Natural killer cell (primary cell): ENCODE data around the gene NCOA3. TPM values are rescaled to one million over a fixed set of nuclear protein-coding genes. Genes with fewer than 3 reads are reported as not detected.
"Not testable (repeated sequence)": the region's sequence is repeated elsewhere in the genome, so short reads cannot be mapped to it uniquely, and the experiment has no call there.

Experiments
- ATAC-seq, 3 donors: fragments of 150-1000 bp in 2 of 3; fragments of 200-7000 bp in 1 of 3; cut with Tn5 transposase; 1 replicate in 1 of 3; 2 replicates in 2 of 3; pipeline ENCODE4 v1.10.0; 2021; ENCODE audit warnings: mild to moderate bottlenecking in 2 of 3, moderate library complexity in 2 of 3
- DNase-seq, 2 donors: peaks; one replicate each; pipeline versions ENCODE4 v3.0.0 to v3.0.0-alpha.2; 2013 to 2021; ENCODE audit warnings: mixed read lengths in 1 of 2
- H3K27ac ChIP-seq: one replicate; pipeline ENCODE4 v1.5.1; 2013; ENCODE audit warnings: mild to moderate bottlenecking, low read length
- H3K27me3 ChIP-seq: one replicate; pipeline ENCODE4 v1.6.1; 2013; ENCODE audit warnings: low read length; ENCODE audit not compliant: control insufficient read depth, insufficient read depth
- H3K36me3 ChIP-seq: one replicate; pipeline ENCODE4 v1.6.1; 2013; ENCODE audit warnings: low read length; ENCODE audit not compliant: control insufficient read depth, insufficient read depth
- H3K4me1 ChIP-seq: one replicate; pipeline ENCODE4 v1.6.1; 2013; ENCODE audit warnings: low read length; ENCODE audit not compliant: control insufficient read depth, insufficient read depth
- H3K4me3 ChIP-seq: one replicate; pipeline ENCODE4 v1.5.1; 2013; ENCODE audit warnings: low read length
- H3K9me3 ChIP-seq: one replicate; pipeline ENCODE4 v1.6.1; 2013; ENCODE audit warnings: low read length; ENCODE audit not compliant: control insufficient read depth, insufficient read depth
- H3K27ac Mint-ChIP-seq, 2 donors: one replicate each; pipeline ENCODE4 v1.8.0; 2022; ENCODE audit warnings: mild to moderate bottlenecking in 2 of 2, mixed read lengths in 2 of 2, moderate library complexity in 1 of 2
- H3K27me3 Mint-ChIP-seq, 2 donors: one replicate each; pipeline ENCODE4 v1.8.0; 2022; ENCODE audit warnings: low read depth in 2 of 2, mixed read lengths in 2 of 2
- H3K36me3 Mint-ChIP-seq: one replicate; pipeline ENCODE4 v1.8.0; 2022; ENCODE audit warnings: mixed read lengths
- H3K4me1 Mint-ChIP-seq, 2 donors: one replicate each; pipeline ENCODE4 v1.8.0; 2022; ENCODE audit warnings: mixed read lengths in 2 of 2
- H3K4me3 Mint-ChIP-seq: one replicate; pipeline ENCODE4 v1.8.0; 2022; ENCODE audit warnings: mild to moderate bottlenecking, moderate library complexity, mixed read lengths
- H3K9me3 Mint-ChIP-seq, 2 donors: one replicate each; pipeline ENCODE4 v1.8.0; 2022; ENCODE audit warnings: mixed read lengths in 2 of 2
- CTCF ChIP-seq: fragments of 200-600 bp; IDR thresholded peaks from one replicate; pipeline ENCODE4 v1.8.0; 2022; ENCODE audit warnings: antibody characterized with exemption
- WGBS: methylation state at CpG from one replicate; pipeline ENCODE4 v1.1.7; 2013; ENCODE audit warnings: missing lambda C conversion rate; ENCODE audit not compliant: insufficient coverage; 5-methylcytosine and 5-hydroxymethylcytosine counted together
- intact Hi-C: fragments of 100-400 bp; cut with micrococcal nuclease; formaldehyde crosslinking; loops from one replicate; pipeline ENCODE4 v1.14.2; 2022
- total RNA-seq, 4 donors: library from RNA; stranded (reverse); fragments of 120-200 nt in 1 of 4; gene quantifications; one replicate each; pipeline versions ENCODE4 v1.2.3 to v1.2.4, GENCODE V29; 2013 to 2022

The NCOA3 gene
- total RNA-seq, 3 donors from 2014 or later (not counting 1 experiment from before 2014, with no cell fraction given): 44.3 to 63.3 (median 57.8) TPM

- ATAC-seq: no peak
- 90% methylated on average over 12 of the region's 13 CpGs for WGBS
- Histone ChIP-seq H3K36me3 (no peaks in the 10 kb centered on the region), H3K27me3 (no peaks in the 10 kb centered on the region), H3K4me3 (no peak overlapping the region), H3K27ac (no peak overlapping the region), H3K4me1 (peaks cover 8% of the 10 kb centered on the region), H3K9me3 (no peaks in the 10 kb centered on the region)
- no peaks in the 10 kb centered on the region for H3K36me3 Mint-ChIP-seq
- H3K27ac Mint-ChIP-seq: no peak overlapping the region
- peaks cover 6 to 11% of the 10 kb centered on the region in 2 donors for H3K4me1 Mint-ChIP-seq
- TF ChIP-seq CTCF: no peak
- no peaks in the 10 kb centered on the region for H3K9me3 Mint-ChIP-seq
- H3K27me3 Mint-ChIP-seq: peaks cover 0 to 2% of the 10 kb centered on the region in 2 donors
- DNase-seq: no peak
- H3K4me3 Mint-ChIP-seq: no peak overlapping the region
- intact Hi-C loops: no loop called here
These were observed 44.5 kb upstream of the NCOA3 start for GRCh38 chr20:47456952-47457724.

GRCh38 chr20:47458280-47459050, 43.2 kb upstream of the NCOA3 start:
- ATAC-seq, H3K36me3 ChIP-seq, H3K27ac ChIP-seq, H3K36me3 Mint-ChIP-seq, H3K4me1 Mint-ChIP-seq, H3K27me3 Mint-ChIP-seq, H3K9me3 ChIP-seq, H3K4me3 ChIP-seq, H3K27ac Mint-ChIP-seq, H3K9me3 Mint-ChIP-seq, intact Hi-C loops, H3K4me3 Mint-ChIP-seq, H3K27me3 ChIP-seq, DNase-seq, H3K4me1 ChIP-seq: not testable (repeated sequence)
- WGBS: 96% methylated on average over 8 of the region's 8 CpGs

- peaks cover 0 to 2% of the 10 kb centered on the region in 2 donors for H3K27me3 Mint-ChIP-seq
- ATAC-seq (no peak), DNase-seq (no peak)
- H3K9me3 Mint-ChIP-seq: no peaks in the 10 kb centered on the region
- H3K4me1 Mint-ChIP-seq: no peaks in the 10 kb centered on the region
- Histone ChIP-seq H3K27me3 (no peaks in the 10 kb centered on the region), H3K36me3 (no peaks in the 10 kb centered on the region), H3K4me3 (no peak overlapping the region), H3K27ac (no peak overlapping the region), H3K4me1 (no peaks in the 10 kb centered on the region), H3K9me3 (no peaks in the 10 kb centered on the region)
- WGBS: 98% methylated on average over 9 of the region's 9 CpGs
- intact Hi-C loops: no loop called here
- H3K27ac Mint-ChIP-seq: no peak overlapping the region
- no peak overlapping the region for H3K4me3 Mint-ChIP-seq
- no peaks in the 10 kb centered on the region for H3K36me3 Mint-ChIP-seq
- TF ChIP-seq CTCF: no peak
These were observed 42.2 kb upstream of the NCOA3 start for GRCh38 chr20:47459344-47460073.

GRCh38 chr20:47460761-47461112, 41.0 kb upstream of the NCOA3 start:
- H3K4me1 Mint-ChIP-seq, H3K27me3 ChIP-seq, H3K4me1 ChIP-seq, H3K9me3 Mint-ChIP-seq, H3K36me3 ChIP-seq, H3K27me3 Mint-ChIP-seq, DNase-seq, H3K27ac Mint-ChIP-seq, intact Hi-C loops, H3K36me3 Mint-ChIP-seq, ATAC-seq, H3K27ac ChIP-seq, H3K4me3 ChIP-seq, H3K4me3 Mint-ChIP-seq, H3K9me3 ChIP-seq: not testable (repeated sequence)
- 99% methylated on average over 5 of the region's 6 CpGs for WGBS
